Upper lobe of left lung (tissue), 6 donors: Measurements from ENCODE around the gene P2RX7. TPM values are rescaled to one million over a fixed set of nuclear protein-coding genes. Genes with fewer than 3 reads are reported as not detected.

Source experiments
- ATAC-seq, 2 donors: fragments of 200-7000 bp; cut with Tn5 transposase; one replicate each; pipeline ENCODE4 v1.9.1; 2022; ENCODE audit warnings: mild to moderate bottlenecking in 2 of 2, moderate library complexity in 2 of 2; ENCODE audit not compliant: low FRiP score in 2 of 2
- DNase-seq, 2 donors: peaks; one replicate each; pipeline ENCODE4 v3.0.0-alpha.2; 2019 to 2020
- H3K27ac ChIP-seq, 4 donors: fragments of 200-600 bp; sonication (generic); one replicate each; pipeline ENCODE4 v1.5.1; 2016 to 2019
- H3K27me3 ChIP-seq, 4 donors: fragments of 200-600 bp; sonication (generic); one replicate each; pipeline ENCODE4 v1.5.1; 2017 to 2019
- H3K36me3 ChIP-seq, 4 donors: fragments of 200-600 bp; sonication (generic); one replicate each; pipeline ENCODE4 v1.5.1; 2016 to 2019
- H3K4me1 ChIP-seq, 4 donors: fragments of 200-600 bp; sonication (generic); one replicate each; pipeline ENCODE4 v1.5.1; 2018 to 2019
- H3K4me3 ChIP-seq, 4 donors: fragments of 200-600 bp; sonication (generic); one replicate each; pipeline ENCODE4 v1.5.1; 2017 to 2019; ENCODE audit warnings: mild to moderate bottlenecking in 2 of 4, moderate library complexity in 1 of 4
- H3K9me3 ChIP-seq, 4 donors: fragments of 200-600 bp; sonication (generic); one replicate each; pipeline ENCODE4 v1.5.1; 2018 to 2019
- CTCF ChIP-seq, 6 experiments: fragments of 450-650 bp in 4 of 6; fragments of 200-600 bp in 2 of 6; sonication (generic) in 2 of 6; IDR thresholded peaks; one replicate each; pipeline ENCODE4 v1.5.1; 2016 to 2019; ENCODE audit warnings: antibody characterized with exemption in 6 of 6
- EP300 ChIP-seq, 4 donors: sonication (generic); formaldehyde crosslinking; IDR thresholded peaks; one replicate each; pipeline ENCODE4 v1.5.1; 2017; ENCODE audit warnings: antibody characterized with exemption in 4 of 4, control low read depth in 2 of 4
- POLR2A ChIP-seq, 4 donors: fragments of 450-650 bp; IDR thresholded peaks; one replicate each; pipeline ENCODE4 v1.5.1; 2016 to 2017; ENCODE audit warnings: antibody characterized with exemption in 4 of 4, mild to moderate bottlenecking in 2 of 4
- POLR2AphosphoS5 ChIP-seq, 2 donors: sonication (generic); formaldehyde crosslinking; IDR thresholded peaks; one replicate each; pipeline ENCODE4 v1.5.1; 2017; ENCODE audit warnings: antibody characterized with exemption in 2 of 2
- WGBS, 2 donors: methylation state at CpG; one replicate each; pipeline ENCODE4 v1.1.5; 2017 to 2018; 5-methylcytosine and 5-hydroxymethylcytosine counted together
- total RNA-seq, 6 donors: library from RNA; depleted of rRNA in 4 of 6; stranded (reverse); fragments of >200 nt in 4 of 6; gene quantifications; one replicate each; pipeline versions ENCODE4 v1.1.0 to v1.2.1, GENCODE V29; 2016 to 2021
- donor health status: DM: no; HTN: no; CAD: no; lungs with moderate emphysema.
- donor health status: DM: no; HTN: yes; CAD: no; lungs with severe emphysema.

The P2RX7 gene
- total RNA-seq, 6 donors from 2014 or later: 8.2 to 37.1 (median 15.4) TPM

- Histone ChIP-seq H3K9me3 (no peaks in the 10 kb centered on the region), H3K27me3 (no peaks in the 10 kb centered on the region), H3K4me3 (no peak overlapping the region), H3K4me1 (peaks cover 0 to 4% (median 0%) of the 10 kb centered on the region in 4 donors), H3K27ac (no peak overlapping the region), H3K36me3 (no peaks in the 10 kb centered on the region)
- ATAC-seq (no peak), DNase-seq (no peak)
- WGBS, 2 donors: 84 to 87% methylated on average over 8 of the region's 8 CpGs
- TF ChIP-seq POLR2A (IDR thresholded peaks at IDR 0.05): no peak
- TF ChIP-seq CTCF (IDR thresholded peaks at IDR 0.05): no peak
- no peak for TF ChIP-seq POLR2AphosphoS5 (IDR thresholded peaks at IDR 0.05)
- no peak for TF ChIP-seq EP300 (IDR thresholded peaks at IDR 0.05)
Measured at GRCh38 chr12:121086781-121087295, 45.8 kb upstream of the P2RX7 start.

DNA sequence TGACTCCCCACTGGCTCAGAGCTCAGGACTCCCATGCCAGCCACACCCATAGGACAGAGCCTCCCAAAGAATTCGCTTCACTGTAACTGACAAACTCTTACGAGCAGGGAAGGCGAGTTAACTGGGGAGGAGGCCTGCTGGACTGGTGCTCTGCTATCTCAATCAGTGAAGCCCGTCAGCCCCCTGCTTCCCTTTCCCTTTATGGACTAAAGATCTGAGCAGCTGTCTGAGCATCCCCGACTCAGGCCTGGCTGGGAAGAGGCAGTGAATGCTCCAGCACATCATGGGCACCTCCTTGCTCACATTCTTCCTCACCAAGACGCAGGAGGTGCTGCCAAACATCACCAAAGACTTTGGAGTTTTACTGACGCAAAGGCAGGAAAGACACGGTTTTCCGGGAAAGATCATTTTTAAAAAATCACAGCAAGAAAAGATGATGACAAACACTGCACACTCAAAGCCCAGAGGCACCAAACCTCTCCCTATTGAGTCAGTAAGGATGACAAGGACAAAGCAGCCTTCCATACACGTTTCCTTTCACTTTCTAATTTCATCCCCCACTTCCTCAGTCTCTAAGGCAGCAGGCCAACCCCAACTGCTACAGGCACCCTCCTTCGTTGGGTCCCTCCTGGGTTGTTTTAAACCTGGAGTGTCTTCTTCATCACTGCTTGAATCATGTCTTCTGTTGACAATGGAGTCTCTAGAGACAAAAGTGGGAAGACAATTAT, 45.0 kb upstream of the P2RX7 start:
- no peak for ATAC-seq
- no peak overlapping the region for H3K4me3 ChIP-seq

GRCh38 chr12:121088195-121088585, 44.5 kb upstream of the P2RX7 start:
- Histone ChIP-seq H3K9me3 (no peaks in the 10 kb centered on the region), H3K27ac (no peak overlapping the region), H3K36me3 (no peaks in the 10 kb centered on the region), H3K27me3 (no peaks in the 10 kb centered on the region), H3K4me3 (no peak overlapping the region), H3K4me1 (peaks cover 0 to 4% (median 0%) of the 10 kb centered on the region in 4 donors)
- no peak for TF ChIP-seq POLR2A (IDR thresholded peaks at IDR 0.05)
- no peak for TF ChIP-seq POLR2AphosphoS5 (IDR thresholded peaks at IDR 0.05)
- TF ChIP-seq CTCF (IDR thresholded peaks at IDR 0.05): no peak
- TF ChIP-seq EP300 (IDR thresholded peaks at IDR 0.05): no peak
- whole genome bisulfite sequencing, 2 donors: 88 to 100% methylated on average over 6 of the region's 6 CpGs
- no peak for DNase-seq
- no peak for ATAC-seq

More for the DNA sequence above, 45.0 kb upstream of the P2RX7 start:
- H3K27me3 ChIP-seq: no peaks in the 10 kb centered on the region
- no peaks in the 10 kb centered on the region for H3K36me3 ChIP-seq
- H3K4me1 ChIP-seq: peaks cover 0 to 4% (median 0%) of the 10 kb centered on the region in 4 donors
- no peaks in the 10 kb centered on the region for H3K9me3 ChIP-seq
- no peak for DNase-seq
- no peak overlapping the region for H3K27ac ChIP-seq
- WGBS, 2 donors: 69 to 74% methylated on average over 9 to 11 of the region's 11 CpGs
- TF ChIP-seq EP300 (IDR thresholded peaks at IDR 0.05) (no peak), POLR2AphosphoS5 (IDR thresholded peaks at IDR 0.05) (no peak), CTCF (IDR thresholded peaks at IDR 0.05) (no peak), POLR2A (IDR thresholded peaks at IDR 0.05) (no peak)

DNA sequence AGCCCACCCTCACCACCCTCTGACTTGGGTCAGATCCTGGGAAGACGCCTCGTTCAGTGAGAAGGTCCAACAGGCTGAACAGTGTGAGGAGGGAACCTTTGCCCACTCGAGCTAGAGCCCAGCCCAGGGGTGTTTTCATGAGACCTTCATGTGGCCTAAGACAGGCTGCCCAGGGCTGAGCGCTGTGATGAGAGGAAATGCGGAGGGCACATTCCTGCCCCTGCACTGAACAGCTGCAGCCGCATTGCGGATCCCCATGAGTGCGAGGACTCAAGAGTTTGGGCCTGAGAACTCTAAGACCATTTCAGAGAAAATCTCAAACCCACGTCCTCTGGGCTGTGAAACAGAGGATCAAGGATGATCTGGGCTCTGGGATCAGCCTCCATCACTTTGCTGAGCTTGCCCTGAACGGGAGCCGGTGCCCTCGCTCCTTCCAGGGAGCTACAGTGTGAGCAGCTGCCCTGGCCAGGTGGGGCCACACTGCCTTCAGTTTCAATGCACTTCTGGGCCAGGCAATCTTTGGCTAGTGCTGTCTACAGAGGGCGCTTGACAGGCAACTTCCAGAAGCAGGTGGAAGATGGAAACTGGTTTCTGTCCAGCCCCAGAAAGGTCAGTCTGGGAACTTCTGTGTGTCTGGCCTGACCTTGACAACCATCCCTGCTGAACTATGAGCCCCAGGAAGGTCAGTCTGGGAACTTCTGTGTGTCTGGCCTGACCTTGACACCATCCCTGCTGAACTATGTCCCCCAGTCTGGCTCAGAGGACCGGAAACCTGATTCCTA, 43.5 kb upstream of the P2RX7 start:
- ATAC-seq: no peak
- H3K36me3 ChIP-seq: no peaks in the 10 kb centered on the region
- H3K27ac ChIP-seq: peak overlapping the region in 1 of 4 donors; percentile 50
- peaks cover 0 to 4% (median 1%) of the 10 kb centered on the region in 4 donors for H3K4me1 ChIP-seq
- no peaks in the 10 kb centered on the region for H3K27me3 ChIP-seq
- no peaks in the 10 kb centered on the region for H3K9me3 ChIP-seq
- no peak for DNase-seq
- no peak for TF ChIP-seq POLR2AphosphoS5 (IDR thresholded peaks at IDR 0.05)
- TF ChIP-seq CTCF (IDR thresholded peaks at IDR 0.05): no peak
- TF ChIP-seq POLR2A (IDR thresholded peaks at IDR 0.05): no peak
- TF ChIP-seq EP300 (IDR thresholded peaks at IDR 0.05): no peak
- WGBS, 2 donors: 86% methylated on average over 11 to 13 of the region's 14 CpGs
- no peak overlapping the region for H3K4me3 ChIP-seq
